Stimulated activated CD4-positive, alpha-beta T cell treated with anti-CD3 and anti-CD28 coated beads, TNF-alpha, amount 100 ng/mL, for 4 hours (primary cell): ENCODE data around the gene ANKS6.

ENCODE experiments used
- DNase-seq, 3 experiments: peaks; one replicate each; pipeline ENCODE4 v3.0.0-alpha.2; 2020; ENCODE audit warnings: low read depth in 3 of 3

ANKS6 gene

DNA sequence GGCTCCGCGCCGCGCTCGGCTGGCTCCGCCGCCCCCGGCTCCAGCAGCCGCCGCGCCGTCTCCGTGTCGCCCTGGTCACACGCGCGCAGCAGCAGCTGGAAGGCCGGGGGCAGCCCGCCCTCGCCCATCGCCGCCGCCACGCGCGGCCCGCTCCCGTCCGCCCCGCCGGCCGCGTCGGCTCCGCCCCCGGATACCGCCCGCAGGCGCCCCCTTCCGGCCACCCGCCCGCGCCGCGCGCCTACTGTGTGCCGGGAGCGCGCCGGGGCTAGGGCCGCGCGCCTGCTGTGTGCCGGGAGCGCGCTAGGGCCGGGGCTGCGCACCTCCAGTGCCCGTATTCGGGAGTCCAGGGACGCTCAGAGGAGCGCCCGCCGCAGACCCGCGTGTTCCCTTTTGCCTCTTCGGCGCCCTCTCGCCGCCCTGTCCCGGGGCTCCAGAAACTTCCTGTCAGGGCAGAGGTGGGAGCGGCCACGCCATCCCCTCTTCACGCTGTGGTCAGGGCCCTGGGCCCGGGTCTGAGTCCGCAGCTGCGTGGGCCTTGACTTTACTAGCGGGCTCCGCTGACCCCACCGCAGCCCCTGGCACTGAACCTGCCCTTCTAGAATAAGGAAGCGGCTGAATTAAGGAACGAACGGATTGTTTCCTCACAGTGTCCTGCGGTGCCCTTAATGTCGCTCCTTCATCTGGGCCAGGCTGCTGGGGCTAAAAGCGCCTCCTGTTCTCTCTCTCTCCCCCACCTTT is at the start of gene ANKS6:
Gene ANKS6, minus strand, starts transcription at position 192 of the 738 bp plus-strand sequence. Its CDS starts 64 bp downstream, at position 128.
- DNase-seq, result peak; percentile 67 to 77 (median 73)

DNA sequence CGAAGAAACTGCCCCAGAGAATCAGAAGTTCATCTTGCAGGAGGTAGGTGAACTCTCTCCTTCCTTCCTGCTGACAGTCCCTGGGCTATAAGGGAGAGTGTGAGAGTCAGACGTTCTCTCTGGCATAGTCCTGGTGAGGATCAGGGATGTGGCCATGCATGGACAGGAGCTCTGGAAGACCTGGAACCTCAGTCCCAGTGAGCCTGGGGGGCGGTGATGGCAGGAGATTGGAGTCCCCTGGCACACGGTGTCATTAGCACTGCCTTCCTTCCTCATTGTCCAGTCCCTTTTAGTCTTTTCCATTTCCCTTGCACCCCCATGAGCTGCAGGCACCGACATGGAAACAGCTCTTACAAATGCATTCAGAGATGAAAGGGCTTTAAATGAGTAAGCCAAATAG is 49.7 kb upstream of the ANKS6 start:
- DNase-seq, result no peak

- no peak for DNase-seq
Observed at GRCh38 chr9:98842510-98842909, 46.2 kb upstream of the ANKS6 start.

- DNase-seq, result no peak
Observed at GRCh38 chr9:98839724-98840123, 43.4 kb upstream of the ANKS6 start.

- no peak for DNase-seq
Observed at GRCh38 chr9:98838868-98839565, 42.7 kb upstream of the ANKS6 start.

GRCh38 chr9:98838155-98838867 is 42.0 kb upstream of the ANKS6 start:
- DNase-seq, result no peak

GRCh38 chr9:98837516-98837915 is 41.2 kb upstream of the ANKS6 start:
- no peak for DNase-seq

DNA sequence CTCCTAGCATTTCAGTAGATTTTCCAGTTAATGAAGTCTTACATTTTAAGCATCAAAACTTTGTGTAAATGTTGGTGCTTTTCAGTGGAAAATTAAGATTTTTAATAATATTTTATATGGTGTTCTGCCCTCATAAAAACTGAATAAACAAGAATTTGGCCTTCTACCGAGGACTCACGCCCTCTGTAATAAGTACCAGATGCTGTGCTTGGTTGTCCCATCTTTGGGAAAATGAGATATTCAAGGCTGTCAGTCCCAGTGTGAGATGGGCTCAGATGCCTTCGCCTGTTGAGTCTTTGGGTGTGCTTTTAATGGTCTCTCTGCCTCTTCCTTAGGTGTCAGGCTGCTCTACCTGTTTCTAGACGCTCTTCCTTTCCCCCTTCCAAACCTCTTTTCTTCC is 39.9 kb upstream of the ANKS6 start:
- no peak for DNase-seq

- no peak for DNase-seq
Observed at GRCh38 chr9:98834386-98834785, 38.0 kb upstream of the ANKS6 start.

DNA sequence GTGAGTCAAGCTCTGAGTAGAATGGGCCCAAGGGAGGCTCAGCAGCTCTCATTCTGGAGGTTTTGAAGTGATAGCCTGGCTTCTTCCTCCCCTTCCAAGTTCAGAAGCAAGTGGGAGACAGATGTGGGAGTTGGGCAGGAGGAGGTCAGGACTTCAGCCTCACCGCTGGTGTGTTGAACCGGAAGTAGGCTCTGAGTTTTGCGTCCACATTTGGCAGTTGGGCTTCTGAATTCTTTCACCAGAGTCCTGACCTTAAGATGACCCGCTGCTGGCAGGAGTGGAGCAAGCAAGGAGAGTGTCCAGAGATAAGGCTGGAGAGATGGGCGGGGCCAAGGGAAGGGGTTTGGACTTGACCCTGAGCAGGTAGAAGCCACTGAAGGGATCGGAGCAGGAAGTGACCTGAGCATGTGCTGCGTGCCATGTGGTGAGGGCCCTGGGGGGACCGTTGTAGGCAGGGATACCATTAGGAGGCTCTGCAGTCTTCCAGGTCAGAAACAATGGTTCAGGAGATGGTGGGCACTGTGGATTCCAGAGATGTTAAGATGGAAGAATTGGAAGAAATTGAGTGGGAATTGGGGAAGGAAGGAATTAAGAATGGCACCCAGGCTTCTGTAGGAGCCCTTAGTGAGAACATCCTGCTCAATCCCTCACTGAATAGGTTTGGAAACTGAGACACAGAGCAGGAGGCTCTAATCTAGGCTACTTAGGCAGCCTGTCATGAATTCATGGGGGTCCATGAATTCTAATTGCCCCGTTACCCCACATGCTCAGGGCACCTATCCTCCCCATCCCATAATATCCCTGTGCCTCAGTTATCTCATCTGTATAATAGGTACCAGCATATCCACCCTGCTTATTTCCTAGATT is 37.0 kb upstream of the ANKS6 start:
- no peak for DNase-seq

GRCh38 chr9:98832768-98833089 is 36.4 kb upstream of the ANKS6 start:
- DNase-seq, result no peak

DNA sequence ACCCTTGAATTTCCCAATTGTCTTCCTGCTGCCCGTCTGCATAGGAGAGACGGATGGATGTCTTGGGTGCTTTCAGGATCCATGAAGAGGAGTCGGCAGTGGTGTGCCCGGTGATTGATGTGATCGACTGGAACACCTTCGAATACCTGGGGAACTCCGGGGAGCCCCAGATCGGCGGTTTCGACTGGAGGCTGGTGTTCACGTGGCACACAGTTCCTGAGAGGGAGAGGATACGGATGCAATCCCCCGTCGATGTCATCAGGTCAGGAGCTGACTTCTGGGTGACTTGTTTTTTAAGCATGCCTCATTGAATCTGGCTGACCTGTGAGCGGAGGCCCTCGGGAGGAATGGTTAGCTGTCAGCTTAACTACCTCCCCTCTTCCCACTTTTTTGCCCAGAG is 35.3 kb upstream of the ANKS6 start:
- no peak for DNase-seq

DNA sequence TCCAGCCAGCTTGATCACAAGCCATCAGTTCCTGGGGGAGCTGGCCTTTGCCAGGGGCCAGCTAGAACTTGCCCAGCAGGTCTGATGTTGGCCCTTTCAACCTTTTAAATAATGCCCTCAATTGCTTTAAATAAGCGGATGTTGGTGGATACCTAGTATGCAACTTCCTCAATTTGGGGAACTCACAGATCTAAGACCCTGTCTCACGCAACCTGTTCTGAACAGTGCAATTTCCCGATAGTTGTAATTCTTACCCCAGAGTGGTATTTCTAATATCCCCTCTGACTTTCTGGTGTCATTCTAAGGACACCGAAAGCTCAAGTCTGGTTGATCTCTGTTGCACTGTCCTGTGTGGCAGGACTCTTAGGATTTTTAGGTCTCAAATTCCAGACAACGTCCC is 34.2 kb upstream of the ANKS6 start:
- no peak for DNase-seq

DNA sequence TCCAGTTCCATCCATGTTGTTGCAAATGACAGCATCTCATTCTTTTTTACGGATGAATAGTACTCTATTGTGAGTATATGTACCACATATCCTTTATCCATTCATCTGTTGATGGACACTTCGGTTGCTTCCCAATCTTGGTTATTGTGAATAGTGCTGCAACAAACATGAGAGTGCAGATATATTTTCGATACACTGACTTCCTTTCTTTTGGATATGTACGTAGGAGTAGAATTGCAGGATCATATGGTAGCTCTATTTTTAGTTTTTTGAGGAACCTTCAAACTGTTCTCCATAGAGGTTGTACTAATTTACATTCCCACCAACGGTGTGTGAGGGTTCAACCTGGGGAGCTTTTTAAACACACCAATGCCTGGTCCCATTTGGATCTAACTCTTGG is 33.4 kb upstream of the ANKS6 start:
- DNase-seq, result no peak

GRCh38 chr9:98826716-98827115 is 30.4 kb upstream of the ANKS6 start:
- DNase-seq, result no peak

DNA sequence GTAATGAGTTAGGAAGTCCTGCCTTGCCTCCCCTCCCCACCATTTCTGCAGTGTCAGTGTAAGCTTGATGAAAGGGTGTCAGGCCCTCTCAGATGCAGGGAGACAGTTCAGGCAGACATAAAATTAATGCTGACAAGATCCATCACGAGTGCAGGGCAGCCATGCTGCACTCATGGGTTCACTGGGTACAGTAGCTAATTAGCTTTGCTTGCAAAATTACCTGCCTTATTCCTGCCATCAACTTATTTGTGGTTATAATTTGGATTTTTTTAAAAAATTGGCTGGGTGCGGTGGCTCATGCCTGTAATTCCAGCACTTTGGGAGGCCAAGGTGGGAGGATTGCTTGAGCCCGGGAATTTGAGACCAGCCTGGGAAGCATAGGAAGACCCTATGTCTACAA is 29.1 kb upstream of the ANKS6 start:
- DNase-seq, result no peak

DNA sequence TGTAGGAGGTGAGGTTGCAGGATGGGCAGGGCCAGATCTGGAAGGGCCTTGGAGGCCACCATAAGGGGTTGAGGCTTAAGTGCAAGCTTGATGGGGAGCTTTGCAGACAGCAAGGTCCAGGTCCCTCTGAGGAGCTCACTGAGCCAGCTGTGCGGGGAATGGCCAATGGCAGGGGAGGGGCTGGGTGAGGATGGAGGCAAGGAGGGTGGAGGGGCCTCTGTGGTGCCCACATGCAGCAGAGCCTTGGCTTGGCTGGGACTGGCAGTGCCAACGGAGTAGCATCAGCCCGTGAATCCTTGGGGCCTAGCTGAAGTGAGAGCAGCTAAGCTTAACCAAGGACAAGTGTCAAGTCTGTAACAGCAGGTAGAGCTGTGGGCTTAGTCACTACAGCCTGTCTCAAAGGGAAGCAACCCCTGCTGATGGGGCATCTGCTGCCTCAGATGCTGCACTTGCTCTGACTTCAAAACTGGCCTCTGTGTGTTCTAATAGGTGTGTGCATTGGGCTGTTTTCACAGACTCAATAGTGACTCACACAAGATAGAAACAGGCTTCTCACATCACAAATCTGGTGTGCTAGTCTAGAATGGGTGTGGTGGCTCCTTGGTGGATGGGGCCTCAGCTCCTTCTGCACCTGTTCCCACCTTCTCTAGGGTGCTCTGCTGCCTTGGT is 27.4 kb upstream of the ANKS6 start:
- no peak for DNase-seq

DNA sequence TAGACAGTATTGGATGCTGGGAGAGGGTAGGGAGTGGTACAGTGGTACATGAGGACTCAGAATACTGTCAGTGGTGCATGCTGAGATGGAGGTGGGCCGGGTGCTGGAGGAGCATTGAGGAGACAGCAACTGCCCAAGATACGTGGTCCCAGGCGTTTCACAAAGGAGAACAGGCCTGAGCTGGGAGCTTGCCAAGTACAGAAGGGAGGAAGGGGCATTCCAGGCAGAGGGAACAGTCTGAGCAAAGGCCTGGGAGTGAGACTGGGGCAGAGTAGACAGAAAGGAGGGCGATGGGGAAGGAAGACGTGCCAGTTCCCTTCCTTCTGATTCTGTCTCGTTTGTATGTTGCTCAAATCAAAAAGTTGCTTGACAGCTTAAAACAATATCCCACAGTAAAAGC is 26.3 kb upstream of the ANKS6 start:
- no peak for DNase-seq

GRCh38 chr9:98821831-98822230 is 25.5 kb upstream of the ANKS6 start:
- DNase-seq, result no peak

GRCh38 chr9:98819231-98819630 is 22.9 kb upstream of the ANKS6 start:
- no peak for DNase-seq

DNA sequence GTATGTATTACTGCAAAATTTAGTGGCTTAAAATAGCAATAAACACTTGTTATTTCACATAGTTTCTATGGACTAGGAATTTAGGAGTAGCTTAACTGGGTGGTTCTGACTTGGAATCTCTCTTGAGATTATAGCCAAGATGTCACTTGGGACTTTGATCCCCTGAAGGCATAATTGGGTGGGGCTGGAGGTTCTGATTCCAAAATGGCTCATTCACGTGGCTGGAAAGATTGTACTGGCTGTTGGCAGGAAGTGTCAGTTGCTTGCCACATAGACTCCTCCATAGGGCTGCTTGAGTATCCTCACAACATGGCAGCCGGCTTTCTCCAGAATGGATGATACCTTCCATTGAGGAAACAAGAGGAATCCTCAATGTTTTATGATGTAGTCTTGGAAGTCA is 22.4 kb upstream of the ANKS6 start:
- DNase-seq, result no peak
